Vagina (tissue), 2 donors: ENCODE measurements around the gene CNTNAP4.

Experiments
- POLR2A ChIP-seq, 2 donors: fragments of 450-650 bp; IDR thresholded peaks; one replicate each; pipeline ENCODE4 v1.6.1; 2017; ENCODE audit warnings: antibody characterized with exemption in 2 of 2, mild to moderate bottlenecking in 2 of 2, moderate library complexity in 2 of 2
- POLR2AphosphoS5 ChIP-seq, 2 donors: sonication (generic); formaldehyde crosslinking; IDR thresholded peaks; one replicate each; pipeline ENCODE4 v1.9.0; 2017; ENCODE audit warnings: antibody characterized with exemption in 2 of 2, mild to moderate bottlenecking in 2 of 2, low read depth in 1 of 2; ENCODE audit not compliant: insufficient read depth in 1 of 2
- TF ChIP-seq, protein P1 (sequence below), 3 experiments: fragments of 450-650 bp in 2 of 3; fragments of 200-600 bp in 1 of 3; sonication (generic) in 1 of 3; IDR thresholded peaks; one replicate each; pipeline ENCODE4 v1.5.1; 2017 to 2019; ENCODE audit warnings: antibody characterized with exemption in 3 of 3, mild to moderate bottlenecking in 2 of 3, moderate library complexity in 2 of 3

DNA sequence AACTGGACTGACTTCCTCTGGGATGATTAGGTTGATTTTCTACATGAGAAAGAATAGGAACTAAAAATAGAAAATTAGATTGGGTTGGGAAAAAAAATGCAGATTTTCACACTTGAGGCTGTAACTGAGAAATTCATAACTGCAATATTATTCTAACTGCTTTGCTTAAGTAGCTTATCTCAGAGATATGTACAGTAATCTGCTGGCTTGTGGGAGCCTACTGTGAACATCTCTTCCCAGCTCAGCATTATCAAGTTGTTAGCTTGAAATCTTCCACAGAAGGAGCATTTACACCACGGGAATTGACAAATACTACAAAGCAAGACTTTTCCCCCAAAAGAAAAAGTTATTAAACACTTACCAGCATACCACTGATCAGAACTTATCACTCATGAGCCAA is 58.9 kb downstream of the CNTNAP4 start:
- TF ChIP-seq POLR2A (IDR thresholded peaks at IDR 0.05) (no peak), POLR2AphosphoS5 (IDR thresholded peaks at IDR 0.05; ENCODE audit: insufficient read depth in 1 of 2, low read depth in 1 of 2) (no peak)
- TF ChIP-seq, protein P1, sequence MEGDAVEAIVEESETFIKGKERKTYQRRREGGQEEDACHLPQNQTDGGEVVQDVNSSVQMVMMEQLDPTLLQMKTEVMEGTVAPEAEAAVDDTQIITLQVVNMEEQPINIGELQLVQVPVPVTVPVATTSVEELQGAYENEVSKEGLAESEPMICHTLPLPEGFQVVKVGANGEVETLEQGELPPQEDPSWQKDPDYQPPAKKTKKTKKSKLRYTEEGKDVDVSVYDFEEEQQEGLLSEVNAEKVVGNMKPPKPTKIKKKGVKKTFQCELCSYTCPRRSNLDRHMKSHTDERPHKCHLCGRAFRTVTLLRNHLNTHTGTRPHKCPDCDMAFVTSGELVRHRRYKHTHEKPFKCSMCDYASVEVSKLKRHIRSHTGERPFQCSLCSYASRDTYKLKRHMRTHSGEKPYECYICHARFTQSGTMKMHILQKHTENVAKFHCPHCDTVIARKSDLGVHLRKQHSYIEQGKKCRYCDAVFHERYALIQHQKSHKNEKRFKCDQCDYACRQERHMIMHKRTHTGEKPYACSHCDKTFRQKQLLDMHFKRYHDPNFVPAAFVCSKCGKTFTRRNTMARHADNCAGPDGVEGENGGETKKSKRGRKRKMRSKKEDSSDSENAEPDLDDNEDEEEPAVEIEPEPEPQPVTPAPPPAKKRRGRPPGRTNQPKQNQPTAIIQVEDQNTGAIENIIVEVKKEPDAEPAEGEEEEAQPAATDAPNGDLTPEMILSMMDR (IDR thresholded peaks at IDR 0.05) = no peak
